SU-DHL-6 (cell line): ENCODE data around the gene MIOX.

Source experiments
- EZH2phosphoT487 ChIP-seq: fragments of 200-600 bp; sonication (generic), shearing (Covaris generic); conservative IDR thresholded peaks from 2 replicates; pipeline ENCODE4 v1.6.1; 2018; ENCODE audit warnings: mild to moderate bottlenecking, antibody characterized with exemption, low read length, moderate library complexity, mixed read lengths
- TF ChIP-seq, protein P1 (sequence below): fragments of 200-600 bp; sonication (generic); IDR thresholded peaks from one replicate; pipeline ENCODE4 v1.5.1; 2017; ENCODE audit warnings: antibody characterized with exemption, mild to moderate bottlenecking, low read length, moderate library complexity; ENCODE audit not compliant: insufficient read depth, poor library complexity, severe bottlenecking

GRCh38 chr22:50438305-50439275 lies 48.1 kb upstream of the MIOX start:
- TF ChIP-seq, protein P1, sequence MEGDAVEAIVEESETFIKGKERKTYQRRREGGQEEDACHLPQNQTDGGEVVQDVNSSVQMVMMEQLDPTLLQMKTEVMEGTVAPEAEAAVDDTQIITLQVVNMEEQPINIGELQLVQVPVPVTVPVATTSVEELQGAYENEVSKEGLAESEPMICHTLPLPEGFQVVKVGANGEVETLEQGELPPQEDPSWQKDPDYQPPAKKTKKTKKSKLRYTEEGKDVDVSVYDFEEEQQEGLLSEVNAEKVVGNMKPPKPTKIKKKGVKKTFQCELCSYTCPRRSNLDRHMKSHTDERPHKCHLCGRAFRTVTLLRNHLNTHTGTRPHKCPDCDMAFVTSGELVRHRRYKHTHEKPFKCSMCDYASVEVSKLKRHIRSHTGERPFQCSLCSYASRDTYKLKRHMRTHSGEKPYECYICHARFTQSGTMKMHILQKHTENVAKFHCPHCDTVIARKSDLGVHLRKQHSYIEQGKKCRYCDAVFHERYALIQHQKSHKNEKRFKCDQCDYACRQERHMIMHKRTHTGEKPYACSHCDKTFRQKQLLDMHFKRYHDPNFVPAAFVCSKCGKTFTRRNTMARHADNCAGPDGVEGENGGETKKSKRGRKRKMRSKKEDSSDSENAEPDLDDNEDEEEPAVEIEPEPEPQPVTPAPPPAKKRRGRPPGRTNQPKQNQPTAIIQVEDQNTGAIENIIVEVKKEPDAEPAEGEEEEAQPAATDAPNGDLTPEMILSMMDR: no peak
- TF ChIP-seq EZH2phosphoT487: no peak
